DOHH2 (cell line): ENCODE measurements around the gene ITPRIP.

ENCODE experiments used
- CTCF ChIP-seq: fragments of 200-600 bp; sonication (generic); IDR thresholded peaks from one replicate; pipeline ENCODE4 v1.5.1; 2014; ENCODE audit warnings: antibody characterized with exemption, mild to moderate bottlenecking, low read depth, low read length; ENCODE audit not compliant: poor library complexity, severe bottlenecking
- EZH2phosphoT487 ChIP-seq: fragments of 200-600 bp; sonication (generic); IDR thresholded peaks from 2 replicates; pipeline ENCODE4 v1.6.1; 2017; ENCODE audit warnings: borderline replicate concordance, mild to moderate bottlenecking, antibody characterized with exemption, low read length, moderate library complexity, mixed read lengths

GRCh38 chr10:104322416-104322782, 15.9 kb downstream of the ITPRIP start:
- no peak for TF ChIP-seq CTCF
- TF ChIP-seq EZH2phosphoT487, result no peak
